ENCODE measurements around the gene GPR176.
A peak's percentile ranks its signal among the peaks of the same experiment; 100 is the strongest.
"Not testable (repeated sequence)": the region's sequence is repeated elsewhere in the genome, so short reads cannot be mapped to it uniquely, and the experiment has no call there.

Gene GPR176

GRCh38 chr15:39936681-39937080 lies 16.6 kb upstream of the GPR176 start:
- no peak for DNase-seq (ENCODE audit: low spot score)

DNA sequence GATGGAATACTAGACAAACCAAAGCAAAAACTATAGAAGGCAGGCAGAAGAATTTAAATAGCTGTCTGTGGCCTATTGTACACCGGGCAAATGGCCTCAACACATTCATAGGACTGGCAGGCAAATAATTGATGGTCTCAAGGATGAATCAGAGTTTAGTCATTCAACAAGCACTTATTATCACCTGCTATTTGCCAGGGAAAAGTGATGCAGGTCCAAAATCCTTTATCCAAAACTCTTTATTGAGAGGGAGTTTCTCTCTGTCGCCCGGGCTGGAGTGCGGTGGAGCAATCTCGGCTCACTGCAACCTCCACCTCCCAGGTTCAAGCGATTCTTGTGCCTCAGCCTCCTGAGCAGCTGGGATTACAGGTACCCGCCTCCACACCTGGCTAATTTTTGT lies 16.1 kb upstream of the GPR176 start:
- no peak for DNase-seq (ENCODE audit: low spot score)

DNA sequence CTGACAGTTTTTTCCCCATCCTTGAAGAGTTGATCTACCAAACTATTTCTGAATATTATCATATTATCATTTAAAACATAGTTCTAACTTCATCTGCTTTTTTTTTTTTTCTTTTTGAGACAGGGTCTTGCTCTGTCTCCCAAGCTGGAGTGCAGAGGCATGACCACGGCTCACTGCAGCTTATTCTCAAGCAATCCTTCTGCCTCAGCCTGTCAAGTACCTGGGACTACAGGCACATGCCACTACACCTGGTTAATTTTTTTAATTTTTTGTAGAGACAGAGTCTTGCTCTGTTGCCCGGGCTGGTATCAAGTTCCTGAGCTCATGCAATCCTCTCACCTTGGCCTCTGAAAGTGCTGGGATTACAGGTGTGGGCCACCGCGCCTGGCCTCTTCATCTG lies 15.2 kb upstream of the GPR176 start:
- DNase-seq (ENCODE audit: low spot score) = no peak

GRCh38 chr15:39934397-39935071 lies 14.5 kb upstream of the GPR176 start:
- DNase-seq (ENCODE audit: low spot score) = no peak

GRCh38 chr15:39931615-39932014 lies 11.5 kb upstream of the GPR176 start:
- no peak for DNase-seq (ENCODE audit: low spot score)

GRCh38 chr15:39926526-39926925 lies 6.5 kb upstream of the GPR176 start:
- no peak for DNase-seq (ENCODE audit: low spot score)

DNA sequence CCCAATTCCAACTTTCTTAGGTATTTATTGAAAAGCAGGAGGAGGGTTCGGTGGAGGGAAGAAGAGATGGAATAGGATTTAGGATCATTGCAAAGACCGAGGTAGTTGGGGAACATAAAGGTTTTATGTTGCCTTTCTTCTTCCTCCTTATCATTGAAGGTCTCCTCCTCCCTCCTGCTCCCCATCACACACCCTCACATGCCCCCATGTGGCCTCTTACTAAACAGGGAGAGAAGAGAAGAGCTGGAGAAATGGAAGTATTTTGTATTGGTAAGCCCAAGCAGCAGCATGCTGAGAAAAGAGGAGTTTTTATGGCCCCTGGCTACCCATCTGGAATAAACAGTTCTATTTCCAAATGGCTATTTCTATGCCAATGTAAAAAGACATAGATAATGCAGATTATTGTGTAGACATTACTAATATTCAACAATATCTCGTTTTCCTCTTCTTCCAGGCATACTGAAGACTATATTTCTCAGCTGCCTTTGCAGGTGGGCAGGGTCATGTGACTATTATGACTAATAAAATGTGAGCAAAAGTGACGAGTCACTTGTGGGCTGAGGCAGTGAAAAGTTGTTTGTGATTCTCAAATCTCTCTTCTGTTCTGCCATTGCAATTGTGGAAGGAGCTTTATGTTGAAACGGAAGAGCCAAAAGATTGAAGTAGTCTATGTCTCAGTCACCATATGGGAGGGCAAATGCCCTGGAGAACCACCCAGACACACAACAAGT lies 5.2 kb upstream of the GPR176 start:
- no peak for DNase-seq (ENCODE audit: low spot score)

- no peak for DNase-seq (ENCODE audit: low spot score)
These were observed 4.4 kb upstream of the GPR176 start for GRCh38 chr15:39924437-39924836.

DNA sequence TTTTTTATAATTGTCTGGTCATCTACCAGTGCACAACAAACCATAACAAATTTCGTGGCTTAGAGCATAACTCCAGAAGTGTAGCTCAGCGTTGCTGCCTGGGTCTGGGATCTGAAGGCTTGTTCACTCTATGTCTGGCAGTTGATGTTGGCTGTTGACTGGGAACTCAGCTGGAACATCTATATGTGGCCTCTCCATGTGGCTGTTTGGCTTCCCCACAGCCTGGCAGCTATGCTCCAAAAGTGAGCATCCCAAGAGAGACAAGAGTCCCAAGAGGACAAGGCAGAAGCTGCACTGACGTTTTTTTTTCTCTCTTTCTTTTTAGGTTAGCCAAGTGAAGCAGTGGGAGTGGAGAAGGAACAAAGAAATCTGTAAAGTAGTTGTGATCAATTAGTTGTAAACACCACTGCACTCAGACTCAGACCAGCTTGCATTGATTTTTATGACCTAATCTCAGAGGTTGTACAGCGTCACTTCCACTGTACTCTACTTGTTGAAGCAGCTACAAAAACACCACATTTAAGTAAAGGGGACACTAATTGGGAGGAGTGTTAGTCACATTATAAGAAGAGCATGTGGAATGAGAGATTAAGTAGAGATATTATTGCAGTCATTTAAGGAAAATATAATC lies 2.5 kb upstream of the GPR176 start:
- no peak for DNase-seq (ENCODE audit: low spot score)

DNA sequence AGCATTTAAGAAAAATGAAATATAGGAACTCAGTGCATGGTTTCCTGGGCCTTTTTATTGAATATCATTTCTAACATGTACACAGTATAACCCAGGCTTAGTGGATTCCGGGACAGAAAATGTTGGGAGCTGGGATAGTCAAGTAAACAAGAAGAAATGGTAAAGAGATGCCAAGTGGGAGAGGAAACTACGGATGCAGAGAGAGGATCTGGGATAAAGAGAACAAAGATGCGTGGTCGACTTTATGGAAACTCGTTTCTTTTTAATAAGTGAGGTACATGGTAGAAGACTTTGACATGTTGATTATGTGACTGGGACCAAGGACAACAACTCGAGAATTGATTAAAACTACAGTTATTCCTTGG lies 1.2 kb upstream of the GPR176 start:
- DNase-seq (ENCODE audit: low spot score) = no peak

GRCh38 chr15:39920510-39921273 lies 626 bp upstream of the GPR176 start:
- DNase-seq (ENCODE audit: low spot score) = peak; percentile 62

DNA sequence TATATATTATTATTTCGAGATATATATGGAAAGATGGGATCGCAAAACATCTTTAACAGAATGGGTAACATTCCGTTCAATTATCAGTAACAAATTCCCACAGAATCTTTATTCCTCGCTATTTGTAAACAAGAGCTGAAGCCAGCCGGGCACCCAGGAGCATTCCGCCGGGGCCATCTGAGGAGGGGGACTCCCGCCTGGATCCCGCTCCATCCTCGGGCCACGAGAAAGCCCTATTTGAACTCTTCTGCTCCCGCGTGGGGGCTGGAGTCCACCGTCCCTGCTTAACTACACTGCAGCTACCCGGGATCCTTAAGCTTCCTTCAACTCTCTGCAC lies 687 bp downstream of the GPR176 start:
- no peak for DNase-seq (ENCODE audit: low spot score)

DNA sequence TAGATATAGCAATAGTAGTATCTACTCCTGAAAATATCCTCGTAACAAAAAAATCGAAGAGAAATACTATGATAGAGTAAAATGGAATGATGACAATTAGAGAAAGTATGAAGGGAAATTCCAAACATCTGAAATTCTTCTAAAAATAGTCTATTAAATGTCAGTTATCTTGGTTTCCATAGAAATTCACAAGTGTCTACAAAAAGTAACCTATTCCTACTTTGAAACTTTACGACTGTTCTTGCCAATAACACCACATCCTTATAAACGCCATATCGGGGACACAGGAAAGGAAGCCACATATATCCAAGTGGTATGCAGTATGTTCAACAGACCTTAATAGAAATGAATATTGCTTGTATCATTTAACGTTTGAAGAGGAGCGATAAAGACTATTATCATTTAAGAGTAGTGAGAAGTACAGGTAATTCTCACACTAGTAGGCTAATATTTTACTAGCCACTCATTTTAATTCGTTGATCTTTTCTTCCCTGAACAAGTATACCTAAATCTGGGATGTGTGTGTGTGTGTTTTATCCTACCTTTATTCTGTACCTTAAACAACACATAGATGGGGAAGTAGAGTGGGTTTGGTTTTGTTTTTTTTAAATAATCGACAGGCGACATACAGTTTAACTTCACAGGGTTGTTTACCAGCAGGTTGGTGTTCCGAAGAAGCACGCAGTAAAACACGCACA lies 1.2 kb downstream of the GPR176 start:
- DNase-seq (ENCODE audit: low spot score) = no peak

- no peak for DNase-seq (ENCODE audit: low spot score)
These were observed 5.1 kb downstream of the GPR176 start for GRCh38 chr15:39914977-39915376.

DNA sequence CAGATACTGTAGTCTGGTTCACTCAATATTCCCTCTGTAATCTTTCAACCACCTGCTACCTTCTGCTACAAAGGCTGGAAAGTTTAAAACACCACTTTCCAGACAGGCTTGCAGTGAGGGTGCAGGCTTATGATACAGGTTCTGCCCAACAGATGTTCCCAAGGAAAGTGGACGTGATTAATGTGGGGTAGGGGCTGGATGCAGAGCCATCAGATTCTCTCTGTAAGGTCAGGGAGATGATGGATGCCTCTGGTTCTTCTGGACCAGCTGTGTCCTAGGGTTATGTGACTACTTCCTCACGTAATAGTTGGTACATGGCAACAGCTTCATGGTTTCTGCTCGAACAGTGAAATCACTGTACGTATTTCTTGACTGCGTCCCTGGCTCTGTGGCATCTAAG lies 11.1 kb downstream of the GPR176 start:
- no peak for DNase-seq (ENCODE audit: low spot score)

DNA sequence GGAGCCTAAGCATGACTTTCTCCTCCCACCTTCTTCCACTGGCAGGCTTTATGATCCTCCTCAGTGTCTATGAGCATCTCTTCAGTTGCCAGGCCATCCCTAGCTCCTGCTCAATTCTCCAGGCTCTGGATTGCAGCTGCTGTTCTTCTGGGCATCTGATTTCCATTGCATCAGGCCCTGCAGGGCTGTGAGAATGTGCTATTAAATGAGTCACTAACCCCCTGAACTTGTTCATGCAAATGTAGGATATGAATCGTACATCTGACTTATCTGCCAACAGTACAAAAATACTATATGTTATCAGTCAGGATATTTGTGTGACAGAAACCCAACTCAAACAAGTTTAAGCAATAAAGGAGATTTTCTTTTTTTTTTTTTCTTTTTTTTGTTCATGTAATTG lies 11.9 kb downstream of the GPR176 start:
- no peak for DNase-seq (ENCODE audit: low spot score)

DNA sequence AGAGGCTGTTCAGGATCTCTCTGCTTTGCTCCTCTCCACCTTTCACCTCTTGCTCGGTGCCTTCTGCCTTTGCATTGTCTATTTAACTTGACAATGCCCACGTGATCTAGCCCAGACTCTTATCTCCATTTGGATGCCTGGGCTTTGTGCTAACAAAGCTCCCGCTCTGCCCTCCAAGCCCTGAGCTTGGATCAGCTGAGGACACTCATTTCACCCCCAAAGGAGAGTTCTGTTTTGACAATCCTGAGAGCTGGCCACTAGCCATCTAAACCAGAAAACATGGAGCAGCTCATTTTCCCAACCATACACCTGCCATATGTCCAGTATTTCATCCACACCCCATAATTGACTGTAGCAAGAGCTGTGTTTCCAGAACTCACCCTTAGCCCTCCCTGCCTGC lies 12.8 kb downstream of the GPR176 start:
- DNase-seq (ENCODE audit: low spot score) = no peak

DNA sequence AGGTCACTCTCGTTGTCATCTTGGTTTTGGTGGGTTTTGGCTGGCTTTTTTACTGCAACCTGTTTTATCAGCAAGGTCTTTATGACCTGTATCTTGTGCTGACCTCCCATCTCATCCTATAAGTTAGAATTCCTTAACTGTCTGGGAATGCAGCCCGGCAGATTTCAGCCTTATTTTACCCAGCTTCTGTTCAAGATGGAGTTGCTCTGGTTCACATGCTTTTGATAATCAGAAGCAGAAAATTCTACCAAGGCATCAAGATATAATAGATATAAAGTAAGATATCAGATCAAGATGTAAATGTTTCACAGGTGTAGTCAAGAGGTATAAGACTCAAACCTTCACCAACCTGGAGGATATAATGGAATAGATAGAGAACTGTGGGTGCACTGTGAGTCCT lies 16.0 kb downstream of the GPR176 start:
- DNase-seq (ENCODE audit: low spot score) = no peak

- no peak for DNase-seq (ENCODE audit: low spot score)
These were observed 21.7 kb downstream of the GPR176 start for GRCh38 chr15:39898317-39898716.

- no peak for DNase-seq (ENCODE audit: low spot score)
These were observed 23.2 kb downstream of the GPR176 start for GRCh38 chr15:39896846-39897245.

DNA sequence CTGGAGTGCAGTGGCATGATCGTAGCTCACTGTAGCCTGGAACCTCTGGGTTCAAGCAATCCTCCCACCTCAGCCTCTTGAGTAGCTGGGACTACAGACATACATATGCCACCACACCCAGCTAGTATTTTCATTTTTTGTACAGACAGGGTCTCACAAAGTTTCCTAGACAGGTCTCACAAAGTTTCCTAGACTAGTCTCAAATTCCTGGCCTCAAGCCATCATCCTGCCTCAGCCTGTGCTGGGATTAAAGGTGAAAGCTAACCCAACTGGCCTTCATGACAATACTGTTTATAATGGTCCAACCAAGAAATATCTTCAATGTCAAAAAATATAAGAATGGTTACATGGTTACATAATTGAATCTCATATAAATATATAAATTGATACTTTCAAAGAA lies 24.0 kb downstream of the GPR176 start:
- DNase-seq (ENCODE audit: low spot score) = no peak

DNA sequence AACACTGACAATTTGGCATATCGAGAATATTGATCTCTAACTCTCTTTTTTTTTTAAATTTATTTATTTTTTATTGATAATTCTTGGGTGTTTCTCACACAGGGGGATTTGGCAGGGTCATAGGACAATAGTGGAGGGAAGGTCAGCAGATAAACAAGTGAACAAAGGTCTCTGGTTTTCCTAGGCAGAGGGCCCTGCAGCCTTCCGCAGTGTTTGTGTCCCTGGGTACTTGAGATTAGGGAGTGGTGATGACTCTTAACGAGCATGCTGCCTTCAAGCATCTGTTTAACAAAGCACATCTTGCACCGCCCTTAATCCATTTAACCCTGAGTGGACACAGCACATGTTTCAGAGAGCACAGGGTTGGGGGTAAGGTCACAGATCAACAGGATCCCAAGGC lies 27.0 kb downstream of the GPR176 start:
- not testable (repeated sequence) for DNase-seq (ENCODE audit: low spot score)
